K562 (cell line): ENCODE measurements around the gene TSC22D1. TPM values are rescaled to one million over a fixed set of nuclear protein-coding genes. Genes with fewer than 3 reads are reported as not detected.

Experiments used
- CBFA2T3 ChIP-seq: fragments of 450-650 bp; IDR thresholded peaks from 2 replicates; pipeline ENCODE4 v1.6.1; 2017
- CEBPG ChIP-seq, 3 experiments: fragments of 200-800 bp in 1 of 3; sonication (Bioruptor generic) in 1 of 3; sonication (generic) in 1 of 3; formaldehyde crosslinking in 1 of 3; IDR thresholded peaks in 2 of 3; conservative IDR thresholded peaks in 1 of 3; 2 replicates each; pipeline versions ENCODE4 v1.6.1 to v1.8.0; 2016 to 2022; ENCODE audit warnings: missing compliant biosample characterization in 2 of 3, missing genetic modification characterization in 2 of 3, mild to moderate bottlenecking in 1 of 3, missing genetic modification reagents in 1 of 3
- FOXK1 ChIP-seq: sonication (generic); formaldehyde crosslinking; IDR thresholded peaks from 2 replicates; pipeline ENCODE4 v1.8.0; 2022; ENCODE audit warnings: missing genetic modification reagents, mild to moderate bottlenecking, borderline replicate concordance
- KAT8 ChIP-seq: fragments of 450-650 bp; IDR thresholded peaks from 2 replicates; pipeline ENCODE4 v1.6.1; 2016; ENCODE audit warnings: low read depth, mild to moderate bottlenecking
- KDM4B ChIP-seq, 2 experiments: fragments of 450-650 bp in 1 of 2; sonication (generic) in 1 of 2; IDR thresholded peaks; 2 replicates each; pipeline ENCODE4 v1.6.1; 2016 to 2017; ENCODE audit warnings: borderline replicate concordance in 2 of 2, antibody characterized with exemption in 1 of 2, low read depth in 1 of 2, mild to moderate bottlenecking in 1 of 2
- MYNN ChIP-seq, 2 experiments: sonication (generic); formaldehyde crosslinking in 1 of 2; IDR thresholded peaks; 2 replicates each; pipeline versions ENCODE4 v1.5.0 to v1.6.1; 2016 to 2020; ENCODE audit warnings: antibody characterized with exemption in 1 of 2, missing genetic modification reagents in 1 of 2
- NCOA1 ChIP-seq: fragments of 450-650 bp; IDR thresholded peaks from 2 replicates; pipeline ENCODE4 v1.6.1; 2016; ENCODE audit warnings: low read depth
- NFE2 ChIP-seq: IDR thresholded peaks from 2 replicates; pipeline ENCODE4 v1.6.1; 2014; ENCODE audit warnings: antibody characterized with exemption, low read depth
- PBX2 ChIP-seq, 2 experiments: IDR thresholded peaks in 1 of 2; conservative IDR thresholded peaks in 1 of 2; 2 replicates each; pipeline ENCODE4 v1.6.1; 2016; ENCODE audit warnings: low read depth in 2 of 2, mild to moderate bottlenecking in 1 of 2, missing compliant biosample characterization in 1 of 2, missing genetic modification characterization in 1 of 2, moderate library complexity in 1 of 2
- SNIP1 ChIP-seq: fragments of 450-650 bp; IDR thresholded peaks from 2 replicates; pipeline ENCODE4 v1.7.1; 2017; ENCODE audit warnings: low read depth, mild to moderate bottlenecking
- SRF ChIP-seq, 2 experiments: fragments of 250-450, 450-650 bp in 1 of 2; sonication (Bioruptor Pico) in 1 of 2; sonication (generic) in 1 of 2; formaldehyde crosslinking; IDR thresholded peaks; 2 replicates each; pipeline versions ENCODE4 v1.5.0 to v1.5.1; 2020 to 2022; ENCODE audit warnings: mild to moderate bottlenecking in 1 of 2, missing genetic modification reagents in 1 of 2
- TRIM25 ChIP-seq: fragments of 450-650 bp; IDR thresholded peaks from 2 replicates; pipeline ENCODE4 v1.7.0; 2016; ENCODE audit warnings: borderline replicate concordance
- ZBED1 ChIP-seq: IDR thresholded peaks from 2 replicates; pipeline ENCODE4 v1.6.1; 2014
- ZBTB8A ChIP-seq: fragments of 450-650 bp; IDR thresholded peaks from 2 replicates; pipeline ENCODE4 v1.6.1; 2018; ENCODE audit warnings: mild to moderate bottlenecking, moderate library complexity; ENCODE audit not compliant: partially characterized antibody
- ZNF134 ChIP-seq: fragments of 250-450 bp; sonication (Bioruptor Pico); conservative IDR thresholded peaks from 2 replicates; pipeline ENCODE4 v1.4.0; 2020
- polyA plus RNA-seq, 8 experiments: library from polyadenylated mRNA; depleted of rRNA in 4 of 8; stranded (reverse) in 5 of 8; unstranded in 3 of 8; fragments of >200 nt; fragmentation: Nextera tagmentation in 2 of 8; fragmentation: Illumina TruSeq in 1 of 8; extraction: Ambion mirVana in 2 of 8; extraction: Trizol in 1 of 8; gene quantifications; 2 replicates each; pipeline versions ENCODE4 v1.2.1 to v1.2.3, GENCODE V29; 2011 to 2014; ENCODE audit warnings: inconsistent platforms in 1 of 8, missing spikeins in 1 of 8
- total RNA-seq, 7 experiments: library from RNA; depleted of rRNA in 6 of 7; stranded (reverse); fragments of >200 nt in 6 of 7; fragmentation: Illumina TruSeq in 2 of 7; extraction: Trizol in 2 of 7; gene quantifications; 2 replicates each; pipeline versions ENCODE4 v1.2.1 to v1.2.3, GENCODE V29; 2011 to 2021; ENCODE audit warnings: low replicate concordance in 1 of 7
- TF ChIP-seq, protein P1 (sequence below): fragments of 200-800 bp; sonication (Bioruptor generic); IDR thresholded peaks from 2 replicates; pipeline ENCODE4 v1.6.1; 2017; ENCODE audit warnings: missing genetic modification characterization, missing compliant biosample characterization
- TF ChIP-seq, protein P2 (sequence below): fragments of 450-650 bp; formaldehyde crosslinking; IDR thresholded peaks from 2 replicates; pipeline ENCODE4 v1.4.0; 2022; ENCODE audit warnings: missing genetic modification characterization
- TF ChIP-seq, protein P3 (sequence below): fragments of 450-650 bp; IDR thresholded peaks from 2 replicates; pipeline ENCODE4 v1.6.1; 2016; ENCODE audit warnings: mild to moderate bottlenecking

The TSC22D1 gene
- total and polyA plus RNA-seq, 9 of the 15 experiments (the other 6 are each of a cell fraction or from before 2014, with no cell fraction given): 2.6 to 19.8 (median 8.4) TPM

DNA sequence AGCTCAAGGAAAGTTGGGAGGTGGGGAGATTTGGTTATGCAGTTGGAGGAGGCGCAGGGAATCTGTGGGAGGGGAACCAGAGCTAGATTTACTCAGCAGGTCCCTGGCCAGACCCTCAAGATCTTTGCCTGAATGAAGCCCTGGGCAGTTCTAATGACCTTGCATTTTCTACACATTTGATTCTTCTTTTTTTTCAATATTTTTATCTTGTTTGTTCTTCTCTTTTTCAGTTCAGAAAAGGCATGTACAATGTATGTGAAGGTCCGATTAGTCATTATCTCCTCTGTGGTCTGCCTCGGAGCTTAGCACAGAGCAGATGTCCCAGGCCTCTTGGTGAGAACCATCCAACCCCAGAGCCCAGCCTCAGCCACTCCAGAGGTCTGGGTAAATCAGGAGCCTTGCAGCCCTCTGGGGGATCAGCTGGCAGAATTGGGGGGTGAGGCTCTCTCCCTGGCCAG, 178.3 kb downstream of the TSC22D1 start (continued):
- no peak for TF ChIP-seq PBX2 (CRISPR knock-in tag; IDR thresholded peaks at IDR 0.05; ENCODE audit: low read depth)
- TF ChIP-seq PBX2 (tag; conservative IDR thresholded peaks at IDR 0.05; ENCODE audit: low read depth): 0 out of 2 replicates have a peak, but pooled peaks have one; percentile 10
- no peak for TF ChIP-seq ZBTB8A
- TF ChIP-seq MYNN (IDR thresholded peaks at IDR 0.05): peak; percentile 70; the same call in 1 of the 2 replicates
- TF ChIP-seq MYNN (CRISPR knock-in tag; IDR thresholded peaks at IDR 0.05): no peak
- no peak for TF ChIP-seq KAT8
- no peak for TF ChIP-seq ZNF134 (CRISPR knock-in tag)
- no peak for TF ChIP-seq KDM4B (IDR thresholded peaks at IDR 0.05; ENCODE audit: borderline replicate concordance in 2 of 2, low read depth in 1 of 2)
- TF ChIP-seq SNIP1: no peak
- TF ChIP-seq, protein P1, sequence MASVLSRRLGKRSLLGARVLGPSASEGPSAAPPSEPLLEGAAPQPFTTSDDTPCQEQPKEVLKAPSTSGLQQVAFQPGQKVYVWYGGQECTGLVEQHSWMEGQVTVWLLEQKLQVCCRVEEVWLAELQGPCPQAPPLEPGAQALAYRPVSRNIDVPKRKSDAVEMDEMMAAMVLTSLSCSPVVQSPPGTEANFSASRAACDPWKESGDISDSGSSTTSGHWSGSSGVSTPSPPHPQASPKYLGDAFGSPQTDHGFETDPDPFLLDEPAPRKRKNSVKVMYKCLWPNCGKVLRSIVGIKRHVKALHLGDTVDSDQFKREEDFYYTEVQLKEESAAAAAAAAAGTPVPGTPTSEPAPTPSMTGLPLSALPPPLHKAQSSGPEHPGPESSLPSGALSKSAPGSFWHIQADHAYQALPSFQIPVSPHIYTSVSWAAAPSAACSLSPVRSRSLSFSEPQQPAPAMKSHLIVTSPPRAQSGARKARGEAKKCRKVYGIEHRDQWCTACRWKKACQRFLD (CRISPR knock-in tag): peak; percentile 71; the same call in 1 of the 2 replicates
- TF ChIP-seq, protein P2, sequence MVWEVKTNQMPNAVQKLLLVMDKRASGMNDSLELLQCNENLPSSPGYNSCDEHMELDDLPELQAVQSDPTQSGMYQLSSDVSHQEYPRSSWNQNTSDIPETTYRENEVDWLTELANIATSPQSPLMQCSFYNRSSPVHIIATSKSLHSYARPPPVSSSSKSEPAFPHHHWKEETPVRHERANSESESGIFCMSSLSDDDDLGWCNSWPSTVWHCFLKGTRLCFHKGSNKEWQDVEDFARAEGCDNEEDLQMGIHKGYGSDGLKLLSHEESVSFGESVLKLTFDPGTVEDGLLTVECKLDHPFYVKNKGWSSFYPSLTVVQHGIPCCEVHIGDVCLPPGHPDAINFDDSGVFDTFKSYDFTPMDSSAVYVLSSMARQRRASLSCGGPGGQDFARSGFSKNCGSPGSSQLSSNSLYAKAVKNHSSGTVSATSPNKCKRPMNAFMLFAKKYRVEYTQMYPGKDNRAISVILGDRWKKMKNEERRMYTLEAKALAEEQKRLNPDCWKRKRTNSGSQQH (CRISPR knock-in tag): no peak
- TF ChIP-seq SRF (CRISPR knock-in tag; IDR thresholded peaks at IDR 0.05): no peak
- TF ChIP-seq TRIM25: no peak
- TF ChIP-seq CBFA2T3: peak; percentile 98
- TF ChIP-seq, protein P3, sequence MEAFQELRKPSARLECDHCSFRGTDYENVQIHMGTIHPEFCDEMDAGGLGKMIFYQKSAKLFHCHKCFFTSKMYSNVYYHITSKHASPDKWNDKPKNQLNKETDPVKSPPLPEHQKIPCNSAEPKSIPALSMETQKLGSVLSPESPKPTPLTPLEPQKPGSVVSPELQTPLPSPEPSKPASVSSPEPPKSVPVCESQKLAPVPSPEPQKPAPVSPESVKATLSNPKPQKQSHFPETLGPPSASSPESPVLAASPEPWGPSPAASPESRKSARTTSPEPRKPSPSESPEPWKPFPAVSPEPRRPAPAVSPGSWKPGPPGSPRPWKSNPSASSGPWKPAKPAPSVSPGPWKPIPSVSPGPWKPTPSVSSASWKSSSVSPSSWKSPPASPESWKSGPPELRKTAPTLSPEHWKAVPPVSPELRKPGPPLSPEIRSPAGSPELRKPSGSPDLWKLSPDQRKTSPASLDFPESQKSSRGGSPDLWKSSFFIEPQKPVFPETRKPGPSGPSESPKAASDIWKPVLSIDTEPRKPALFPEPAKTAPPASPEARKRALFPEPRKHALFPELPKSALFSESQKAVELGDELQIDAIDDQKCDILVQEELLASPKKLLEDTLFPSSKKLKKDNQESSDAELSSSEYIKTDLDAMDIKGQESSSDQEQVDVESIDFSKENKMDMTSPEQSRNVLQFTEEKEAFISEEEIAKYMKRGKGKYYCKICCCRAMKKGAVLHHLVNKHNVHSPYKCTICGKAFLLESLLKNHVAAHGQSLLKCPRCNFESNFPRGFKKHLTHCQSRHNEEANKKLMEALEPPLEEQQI: no peak
- no peak for TF ChIP-seq CEBPG (CRISPR knock-in tag; IDR thresholded peaks at IDR 0.05)
- no peak for TF ChIP-seq CEBPG (tag; conservative IDR thresholded peaks at IDR 0.05 in 1 of 2, IDR thresholded peaks at IDR 0.05 in 1 of 2)
- TF ChIP-seq NFE2: peak; percentile 66
- TF ChIP-seq NCOA1: peak; percentile 87
- TF ChIP-seq ZBED1: no peak; the same call in 1 of the 2 replicates
- no peak for TF ChIP-seq FOXK1 (CRISPR knock-in tag)
